Measurements from ENCODE around the gene NACA. TPM values are rescaled to one million over a fixed set of nuclear protein-coding genes. Genes with fewer than 3 reads are reported as not detected.

NACA gene
- total and polyA plus RNA-seq, 11 donors = 361 to 1,208 (median 546) TPM

DNA sequence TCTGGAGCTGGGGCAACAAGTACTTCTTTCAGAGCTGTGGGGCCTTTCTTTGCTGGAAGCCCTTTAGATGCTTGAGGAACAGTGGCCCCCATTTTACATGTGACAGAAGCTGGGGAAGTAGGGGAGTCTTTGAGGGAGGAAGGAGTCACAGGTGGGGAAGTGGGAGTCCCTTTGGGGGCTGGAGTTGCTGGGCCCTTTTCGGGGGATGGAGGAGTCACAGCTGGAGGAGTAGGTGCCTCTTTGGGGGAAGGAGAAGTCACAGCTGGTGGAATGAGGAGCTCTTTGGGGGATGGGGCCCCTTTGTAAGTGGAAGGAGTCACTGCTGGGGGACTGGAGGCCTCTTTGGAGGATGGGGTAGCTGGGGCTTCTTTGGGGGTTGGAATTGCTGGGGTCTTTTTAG lies 8.6 kb downstream of the NACA start:
- ATAC-seq (no peak), DNase-seq (peak in 1 of 5 donors; percentile 8)
- H3K27ac ChIP-seq = no peak overlapping the region
- intact Hi-C loops (cut with DNase I) = no loop called here
- peaks cover 3 to 83% (median 74%) of the 10 kb centered on the region in 9 donors for H3K36me3 ChIP-seq
- no peak overlapping the region for H3K4me3 ChIP-seq
- WGBS, 4 donors = 58 to 69% (median 60%) methylated on average over 1 of the region's 1 CpG
- H3K27me3 ChIP-seq = no peaks in the 10 kb centered on the region
- no peaks in the 10 kb centered on the region for H3K9me3 ChIP-seq
- TF ChIP-seq, protein P1, sequence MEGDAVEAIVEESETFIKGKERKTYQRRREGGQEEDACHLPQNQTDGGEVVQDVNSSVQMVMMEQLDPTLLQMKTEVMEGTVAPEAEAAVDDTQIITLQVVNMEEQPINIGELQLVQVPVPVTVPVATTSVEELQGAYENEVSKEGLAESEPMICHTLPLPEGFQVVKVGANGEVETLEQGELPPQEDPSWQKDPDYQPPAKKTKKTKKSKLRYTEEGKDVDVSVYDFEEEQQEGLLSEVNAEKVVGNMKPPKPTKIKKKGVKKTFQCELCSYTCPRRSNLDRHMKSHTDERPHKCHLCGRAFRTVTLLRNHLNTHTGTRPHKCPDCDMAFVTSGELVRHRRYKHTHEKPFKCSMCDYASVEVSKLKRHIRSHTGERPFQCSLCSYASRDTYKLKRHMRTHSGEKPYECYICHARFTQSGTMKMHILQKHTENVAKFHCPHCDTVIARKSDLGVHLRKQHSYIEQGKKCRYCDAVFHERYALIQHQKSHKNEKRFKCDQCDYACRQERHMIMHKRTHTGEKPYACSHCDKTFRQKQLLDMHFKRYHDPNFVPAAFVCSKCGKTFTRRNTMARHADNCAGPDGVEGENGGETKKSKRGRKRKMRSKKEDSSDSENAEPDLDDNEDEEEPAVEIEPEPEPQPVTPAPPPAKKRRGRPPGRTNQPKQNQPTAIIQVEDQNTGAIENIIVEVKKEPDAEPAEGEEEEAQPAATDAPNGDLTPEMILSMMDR (IDR thresholded peaks at IDR 0.05) = no peak
- TF ChIP-seq POLR2A (IDR thresholded peaks at IDR 0.05) = no peak
- peaks cover 2 to 58% (median 37%) of the 10 kb centered on the region in 12 donors for H3K4me1 ChIP-seq

DNA sequence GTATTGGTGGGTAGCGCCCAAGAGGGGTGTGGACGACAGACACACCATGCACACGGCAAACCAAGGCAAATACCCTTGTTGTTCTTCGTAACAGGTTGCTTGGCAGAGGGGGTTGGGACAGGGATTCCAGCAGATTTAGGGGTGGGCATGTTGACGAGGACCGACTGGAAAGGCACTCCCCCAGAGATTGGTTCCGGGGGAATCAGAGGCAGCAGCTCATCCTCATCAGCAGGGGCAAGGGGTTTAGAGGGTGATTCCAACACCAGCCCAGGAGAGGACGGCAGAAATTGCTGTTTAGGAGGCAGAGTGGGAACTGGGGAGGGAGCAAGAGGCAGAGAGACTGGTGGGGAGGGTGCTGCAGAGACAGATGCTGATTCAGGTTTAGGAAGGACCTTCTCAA lies 9.3 kb downstream of the NACA start:
- intact Hi-C loops (cut with DNase I) = no loop called here
- peaks cover 0 to 51% (median 31%) of the 10 kb centered on the region in 12 donors for H3K4me1 ChIP-seq
- WGBS, 4 donors = 59 to 73% (median 69%) methylated on average over 8 of the region's 8 CpGs
- H3K27ac ChIP-seq = no peak overlapping the region
- H3K36me3 ChIP-seq = peaks cover 3 to 83% (median 79%) of the 10 kb centered on the region in 9 donors
- TF ChIP-seq, protein P1 (IDR thresholded peaks at IDR 0.05) = no peak
- no peak for TF ChIP-seq POLR2A (IDR thresholded peaks at IDR 0.05)
- DNase-seq (peak in 1 of 5 donors; percentile 6), ATAC-seq (peak in 1 of 4 donors; percentile 6)
- no peak overlapping the region for H3K4me3 ChIP-seq
- no peaks in the 10 kb centered on the region for H3K27me3 ChIP-seq
- H3K9me3 ChIP-seq = no peaks in the 10 kb centered on the region

DNA sequence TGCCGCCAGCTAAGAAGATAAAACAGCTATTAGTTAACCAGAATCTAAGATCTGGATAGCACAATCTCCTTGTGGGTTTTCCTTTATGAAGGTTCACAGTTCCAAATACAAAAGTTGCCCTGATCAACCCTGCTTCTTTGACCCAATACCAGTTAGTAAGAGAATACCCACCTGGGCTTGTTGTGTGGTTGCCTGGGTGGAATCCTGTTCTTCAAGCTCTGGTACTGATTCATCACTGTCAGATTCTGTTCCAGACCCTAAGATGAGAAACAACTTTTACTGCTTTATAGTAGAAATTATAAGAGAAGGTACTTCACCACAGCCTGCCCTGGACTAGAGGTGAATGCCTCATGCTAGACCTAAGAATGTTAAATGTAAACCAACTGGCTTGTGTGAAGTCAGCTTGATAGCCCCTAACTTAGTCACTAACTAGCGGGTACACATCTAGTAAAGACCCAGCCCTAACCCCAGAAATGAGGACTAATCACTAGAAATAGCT lies 10.6 kb downstream of the NACA start:
- intact Hi-C loops (cut with DNase I) = no loop called here
- no peaks in the 10 kb centered on the region for H3K27me3 ChIP-seq
- H3K4me3 ChIP-seq = no peak overlapping the region
- WGBS, 4 donors = 96 to 100% (median 98%) methylated on average over 2 of the region's 2 CpGs
- ATAC-seq (no peak), DNase-seq (no peak)
- H3K9me3 ChIP-seq = no peaks in the 10 kb centered on the region
- peaks cover 0 to 38% (median 18%) of the 10 kb centered on the region in 12 donors for H3K4me1 ChIP-seq
- H3K36me3 ChIP-seq = peaks cover 3 to 70% (median 65%) of the 10 kb centered on the region in 9 donors
- H3K27ac ChIP-seq = no peak overlapping the region
- TF ChIP-seq POLR2A (IDR thresholded peaks at IDR 0.05) = no peak
- TF ChIP-seq, protein P1 (IDR thresholded peaks at IDR 0.05) = no peak

DNA sequence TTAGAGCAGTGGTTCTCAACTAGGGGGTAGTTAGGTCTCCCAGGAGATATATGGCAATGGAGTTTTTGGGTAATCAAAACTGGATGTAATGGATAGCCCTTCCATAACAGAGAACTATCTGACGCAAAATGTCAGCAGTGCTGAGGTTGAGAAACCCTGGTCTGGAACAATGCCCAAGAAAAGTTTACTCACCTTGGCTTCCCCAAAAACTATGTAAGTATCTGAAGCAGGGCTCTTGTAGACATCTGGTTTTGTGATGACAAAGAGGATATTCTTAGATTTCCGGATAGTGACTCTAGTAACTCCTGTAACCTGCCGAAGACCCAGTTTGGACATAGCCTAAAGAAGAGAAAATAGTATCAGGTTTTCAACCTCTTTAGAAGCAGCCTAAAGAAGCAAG lies 11.8 kb downstream of the NACA start:
- intact Hi-C loops (cut with DNase I) = no loop called here
- Histone ChIP-seq H3K27me3 (no peaks in the 10 kb centered on the region), H3K36me3 (peaks cover 3 to 60% (median 56%) of the 10 kb centered on the region in 9 donors), H3K4me3 (no peak overlapping the region), H3K9me3 (no peaks in the 10 kb centered on the region), H3K27ac (no peak overlapping the region), H3K4me1 (peaks cover 0 to 26% (median 9%) of the 10 kb centered on the region in 12 donors)
- 84 to 91% (median 87%) methylated on average over 3 of the region's 3 CpGs for WGBS, 4 donors
- no peak for DNase-seq
- ATAC-seq = no peak
- TF ChIP-seq, protein P1 (IDR thresholded peaks at IDR 0.05) = no peak
- TF ChIP-seq POLR2A (IDR thresholded peaks at IDR 0.05) = no peak

All from heart left ventricle (tissue), 16 donors.